ENCODE data around the gene C14orf180.

Gene C14orf180

GRCh38 chr14:104557086-104557485 lies 22.5 kb upstream of the C14orf180 start:
- H2AFZ ChIP-seq (ENCODE audit: low read length, unreplicated experiment): no peak overlapping the region
- no peak overlapping the region for H3K27ac ChIP-seq (ENCODE audit: low read depth, low read length)
- no peaks in the 10 kb centered on the region for H3K79me2 ChIP-seq (ENCODE audit: control insufficient read depth, insufficient read depth, low read length, unreplicated experiment)
- no peaks in the 10 kb centered on the region for H3K4me1 ChIP-seq (ENCODE audit: control insufficient read depth, insufficient read depth, low read length, unreplicated experiment)
- no peak overlapping the region for H3K4me3 ChIP-seq (ENCODE audit: low read depth, low read length)
- H3K36me3 ChIP-seq (ENCODE audit: insufficient read depth, low read length): no peaks in the 10 kb centered on the region
- H3K27me3 ChIP-seq (ENCODE audit: insufficient read depth, low read length): peaks cover 81% of the 10 kb centered on the region

DNA sequence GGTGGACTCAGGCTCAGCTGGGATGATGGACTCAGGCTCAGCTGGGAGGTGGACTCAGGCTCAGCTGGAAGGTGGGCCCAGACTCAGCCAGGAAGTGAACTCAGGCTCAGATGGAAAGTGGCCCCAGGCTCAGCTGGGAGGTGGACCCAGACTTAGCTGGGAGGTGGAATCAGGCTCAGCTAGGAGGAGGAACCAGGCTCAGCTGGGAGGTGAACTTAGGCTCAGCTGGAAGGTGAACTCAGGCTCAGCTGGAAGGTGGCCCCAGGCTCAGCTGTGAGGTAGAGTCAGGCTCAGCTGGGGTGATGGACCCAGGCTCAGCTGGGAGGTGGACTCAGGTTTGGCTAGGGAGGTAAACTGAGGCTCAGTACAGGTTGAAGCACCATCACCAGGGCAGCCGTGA lies 21.8 kb upstream of the C14orf180 start:
- H3K4me1 ChIP-seq (ENCODE audit: control insufficient read depth, insufficient read depth, low read length, unreplicated experiment): no peaks in the 10 kb centered on the region

GRCh38 chr14:104558231-104559027 lies 21.1 kb upstream of the C14orf180 start:
- no peaks in the 10 kb centered on the region for H3K36me3 ChIP-seq (ENCODE audit: insufficient read depth, low read length)
- H3K79me2 ChIP-seq (ENCODE audit: control insufficient read depth, insufficient read depth, low read length, unreplicated experiment): no peaks in the 10 kb centered on the region
- no peak overlapping the region for H2AFZ ChIP-seq (ENCODE audit: low read length, unreplicated experiment)
- H3K4me3 ChIP-seq (ENCODE audit: low read depth, low read length): no peak overlapping the region
- peaks cover 68% of the 10 kb centered on the region for H3K27me3 ChIP-seq (ENCODE audit: insufficient read depth, low read length)
- H3K27ac ChIP-seq (ENCODE audit: low read depth, low read length): no peak overlapping the region
- no peaks in the 10 kb centered on the region for H3K4me1 ChIP-seq (ENCODE audit: control insufficient read depth, insufficient read depth, low read length, unreplicated experiment)

More for the DNA sequence above, 21.8 kb upstream of the C14orf180 start:
- no peak overlapping the region for H3K4me3 ChIP-seq (ENCODE audit: low read depth, low read length)
- peaks cover 75% of the 10 kb centered on the region for H3K27me3 ChIP-seq (ENCODE audit: insufficient read depth, low read length)
- no peak overlapping the region for H3K27ac ChIP-seq (ENCODE audit: low read depth, low read length)
- H3K36me3 ChIP-seq (ENCODE audit: insufficient read depth, low read length): no peaks in the 10 kb centered on the region
- no peaks in the 10 kb centered on the region for H3K79me2 ChIP-seq (ENCODE audit: control insufficient read depth, insufficient read depth, low read length, unreplicated experiment)
- no peak overlapping the region for H2AFZ ChIP-seq (ENCODE audit: low read length, unreplicated experiment)

GRCh38 chr14:104559028-104559803 lies 20.3 kb upstream of the C14orf180 start:
- no peaks in the 10 kb centered on the region for H3K36me3 ChIP-seq (ENCODE audit: insufficient read depth, low read length)
- no peak overlapping the region for H3K4me3 ChIP-seq (ENCODE audit: low read depth, low read length)
- no peaks in the 10 kb centered on the region for H3K79me2 ChIP-seq (ENCODE audit: control insufficient read depth, insufficient read depth, low read length, unreplicated experiment)
- H3K27me3 ChIP-seq (ENCODE audit: insufficient read depth, low read length): peaks cover 62% of the 10 kb centered on the region
- no peak overlapping the region for H2AFZ ChIP-seq (ENCODE audit: low read length, unreplicated experiment)
- no peak overlapping the region for H3K27ac ChIP-seq (ENCODE audit: low read depth, low read length)
- no peaks in the 10 kb centered on the region for H3K4me1 ChIP-seq (ENCODE audit: control insufficient read depth, insufficient read depth, low read length, unreplicated experiment)

- no peak overlapping the region for H2AFZ ChIP-seq (ENCODE audit: low read length, unreplicated experiment)
- H3K27ac ChIP-seq (ENCODE audit: low read depth, low read length): no peak overlapping the region
- H3K36me3 ChIP-seq (ENCODE audit: insufficient read depth, low read length): no peaks in the 10 kb centered on the region
- H3K4me3 ChIP-seq (ENCODE audit: low read depth, low read length): no peak overlapping the region
- no peaks in the 10 kb centered on the region for H3K79me2 ChIP-seq (ENCODE audit: control insufficient read depth, insufficient read depth, low read length, unreplicated experiment)
- H3K27me3 ChIP-seq (ENCODE audit: insufficient read depth, low read length): peaks cover 62% of the 10 kb centered on the region
- no peaks in the 10 kb centered on the region for H3K4me1 ChIP-seq (ENCODE audit: control insufficient read depth, insufficient read depth, low read length, unreplicated experiment)
These were observed 19.6 kb upstream of the C14orf180 start for GRCh38 chr14:104559804-104560585.

GRCh38 chr14:104560586-104560945 lies 19.0 kb upstream of the C14orf180 start:
- no peak overlapping the region for H3K4me3 ChIP-seq (ENCODE audit: low read depth, low read length)
- H3K79me2 ChIP-seq (ENCODE audit: control insufficient read depth, insufficient read depth, low read length, unreplicated experiment): no peaks in the 10 kb centered on the region
- H2AFZ ChIP-seq (ENCODE audit: low read length, unreplicated experiment): no peak overlapping the region
- no peak overlapping the region for H3K27ac ChIP-seq (ENCODE audit: low read depth, low read length)
- no peaks in the 10 kb centered on the region for H3K36me3 ChIP-seq (ENCODE audit: insufficient read depth, low read length)
- H3K27me3 ChIP-seq (ENCODE audit: insufficient read depth, low read length): peaks cover 62% of the 10 kb centered on the region
- H3K4me1 ChIP-seq (ENCODE audit: control insufficient read depth, insufficient read depth, low read length, unreplicated experiment): no peaks in the 10 kb centered on the region

- H3K27ac ChIP-seq (ENCODE audit: low read depth, low read length): no peak overlapping the region
- H3K4me3 ChIP-seq (ENCODE audit: low read depth, low read length): no peak overlapping the region
- peaks cover 60% of the 10 kb centered on the region for H3K27me3 ChIP-seq (ENCODE audit: insufficient read depth, low read length)
- no peaks in the 10 kb centered on the region for H3K79me2 ChIP-seq (ENCODE audit: control insufficient read depth, insufficient read depth, low read length, unreplicated experiment)
- no peaks in the 10 kb centered on the region for H3K4me1 ChIP-seq (ENCODE audit: control insufficient read depth, insufficient read depth, low read length, unreplicated experiment)
- H2AFZ ChIP-seq (ENCODE audit: low read length, unreplicated experiment): no peak overlapping the region
- no peaks in the 10 kb centered on the region for H3K36me3 ChIP-seq (ENCODE audit: insufficient read depth, low read length)
These were observed 18.4 kb upstream of the C14orf180 start for GRCh38 chr14:104561124-104561557.

GRCh38 chr14:104561632-104562495 lies 17.7 kb upstream of the C14orf180 start:
- peaks cover 61% of the 10 kb centered on the region for H3K27me3 ChIP-seq (ENCODE audit: insufficient read depth, low read length)
- H3K36me3 ChIP-seq (ENCODE audit: insufficient read depth, low read length): no peaks in the 10 kb centered on the region
- no peak overlapping the region for H3K27ac ChIP-seq (ENCODE audit: low read depth, low read length)
- H3K4me1 ChIP-seq (ENCODE audit: control insufficient read depth, insufficient read depth, low read length, unreplicated experiment): no peaks in the 10 kb centered on the region
- H2AFZ ChIP-seq (ENCODE audit: low read length, unreplicated experiment): no peak overlapping the region
- no peaks in the 10 kb centered on the region for H3K79me2 ChIP-seq (ENCODE audit: control insufficient read depth, insufficient read depth, low read length, unreplicated experiment)
- no peak overlapping the region for H3K4me3 ChIP-seq (ENCODE audit: low read depth, low read length)

GRCh38 chr14:104562606-104563005 lies 17.0 kb upstream of the C14orf180 start:
- Histone ChIP-seq H2AFZ (ENCODE audit: low read length, unreplicated experiment) (no peak overlapping the region), H3K4me1 (ENCODE audit: control insufficient read depth, insufficient read depth, low read length, unreplicated experiment) (no peaks in the 10 kb centered on the region), H3K79me2 (ENCODE audit: control insufficient read depth, insufficient read depth, low read length, unreplicated experiment) (no peaks in the 10 kb centered on the region), H3K27ac (ENCODE audit: low read depth, low read length) (no peak overlapping the region), H3K36me3 (ENCODE audit: insufficient read depth, low read length) (no peaks in the 10 kb centered on the region), H3K4me3 (ENCODE audit: low read depth, low read length) (no peak overlapping the region), H3K27me3 (ENCODE audit: insufficient read depth, low read length) (peaks cover 57% of the 10 kb centered on the region)

Data from ACC112 (cell line).